ENCODE results near the gene RPL7A.
"Not testable (repeated sequence)": the region's sequence is repeated elsewhere in the genome, so short reads cannot be mapped to it uniquely, and the experiment has no call there.

RPL7A gene

GRCh38 chr9:133347985-133348717, at the start of gene RPL7A, which contains the start of gene MED22:
Gene RPL7A (plus strand): TSS chr9:133348218. CDS start chr9:133348244, 26 bp downstream.
Gene MED22 (minus strand): TSS chr9:133348131. CDS start chr9:133346662, 1,469 bp downstream.
- DNase-seq (ENCODE audit: low read depth), result peak; percentile 86

GRCh38 chr9:133299996-133300395, 48.0 kb upstream of the RPL7A start:
- not testable (repeated sequence) for DNase-seq (ENCODE audit: low read depth)

GRCh38 chr9:133301253-133302230, 46.5 kb upstream of the RPL7A start:
- no peak for DNase-seq (ENCODE audit: low read depth)

- no peak for DNase-seq (ENCODE audit: low read depth)
Observed at GRCh38 chr9:133303266-133304157, 44.5 kb upstream of the RPL7A start.

GRCh38 chr9:133304158-133304470, 43.9 kb upstream of the RPL7A start:
- DNase-seq (ENCODE audit: low read depth), result no peak

GRCh38 chr9:133304477-133305377, 43.3 kb upstream of the RPL7A start:
- no peak for DNase-seq (ENCODE audit: low read depth)

- DNase-seq (ENCODE audit: low read depth), result no peak
Observed at GRCh38 chr9:133305731-133306130, 42.3 kb upstream of the RPL7A start.

- DNase-seq (ENCODE audit: low read depth), result no peak
Observed at GRCh38 chr9:133306242-133307204, 41.5 kb upstream of the RPL7A start.

- no peak for DNase-seq (ENCODE audit: low read depth)
Observed at GRCh38 chr9:133307301-133307700, 40.7 kb upstream of the RPL7A start.

GRCh38 chr9:133309608-133310007, 38.4 kb upstream of the RPL7A start:
- DNase-seq (ENCODE audit: low read depth), result no peak

- no peak for DNase-seq (ENCODE audit: low read depth)
Observed at GRCh38 chr9:133315997-133316396, 32.0 kb upstream of the RPL7A start.

GRCh38 chr9:133317551-133317950, 30.5 kb upstream of the RPL7A start:
- not testable (repeated sequence) for DNase-seq (ENCODE audit: low read depth)

- DNase-seq (ENCODE audit: low read depth), result no peak
Observed at GRCh38 chr9:133320421-133320881, 27.6 kb upstream of the RPL7A start.

GRCh38 chr9:133321411-133321935, 26.5 kb upstream of the RPL7A start:
- no peak for DNase-seq (ENCODE audit: low read depth)

- DNase-seq (ENCODE audit: low read depth), result no peak
Observed at GRCh38 chr9:133322701-133323100, 25.3 kb upstream of the RPL7A start.

- no peak for DNase-seq (ENCODE audit: low read depth)
Observed at GRCh38 chr9:133323211-133323610, 24.8 kb upstream of the RPL7A start.

- no peak for DNase-seq (ENCODE audit: low read depth)
Observed at GRCh38 chr9:133323991-133324703, 23.9 kb upstream of the RPL7A start.

- not testable (repeated sequence) for DNase-seq (ENCODE audit: low read depth)
Observed at GRCh38 chr9:133327021-133327420, 21.0 kb upstream of the RPL7A start.

Data from stimulated activated CD4-positive, alpha-beta T cell treated with anti-CD3 and anti-CD28 coated beads, Interleukin-2, amount 100 ng/mL, for 4 hours (primary cell).